ENCODE data around the gene ROR2. TPM values are rescaled to one million over a fixed set of nuclear protein-coding genes. Genes with fewer than 3 reads are reported as not detected.

ROR2 gene
- total RNA-seq, 1 experiment from 2014 or later: 0.84 TPM

GRCh38 chr9:91567642-91568274, 382.3 kb downstream of the ROR2 start:
- Mint-ChIP-seq H3K27ac (ENCODE audit: low read depth, unreplicated experiment) (no peak overlapping the region), H3K27me3 (ENCODE audit: insufficient read depth, unreplicated experiment) (no peaks in the 10 kb centered on the region), H3K4me3 (ENCODE audit: unreplicated experiment) (no peak overlapping the region), H3K4me1 (ENCODE audit: insufficient read depth, unreplicated experiment) (peaks cover 13% of the 10 kb centered on the region), H3K9me3 (ENCODE audit: unreplicated experiment) (no peaks in the 10 kb centered on the region), H3K36me3 (ENCODE audit: insufficient read depth, unreplicated experiment) (no peaks in the 10 kb centered on the region)
- ChIA-PET CTCF (no interaction called here), POLR2A (no interaction called here)
- intact Hi-C loops (cut with micrococcal nuclease): no loop called here
- TF ChIP-seq CTCF (IDR thresholded peaks at IDR 0.05; ENCODE audit: unreplicated experiment): no peak
- no peak for DNase-seq (ENCODE audit: unreplicated experiment)
- BruUV-seq (replicated peaks): no TSS peak

GRCh38 chr9:91564081-91564670, 385.9 kb downstream of the ROR2 start:
- Mint-ChIP-seq H3K4me1 (ENCODE audit: insufficient read depth, unreplicated experiment) (peaks cover 6% of the 10 kb centered on the region), H3K27me3 (ENCODE audit: insufficient read depth, unreplicated experiment) (no peaks in the 10 kb centered on the region), H3K4me3 (ENCODE audit: unreplicated experiment) (no peak overlapping the region), H3K9me3 (ENCODE audit: unreplicated experiment) (no peaks in the 10 kb centered on the region), H3K27ac (ENCODE audit: low read depth, unreplicated experiment) (no peak overlapping the region), H3K36me3 (ENCODE audit: insufficient read depth, unreplicated experiment) (no peaks in the 10 kb centered on the region)
- ChIA-PET POLR2A (no interaction called here), CTCF (no interaction called here)
- DNase-seq (ENCODE audit: unreplicated experiment): no peak
- intact Hi-C loops (cut with micrococcal nuclease): no loop called here
- BruUV-seq (replicated peaks): no TSS peak
- no peak for TF ChIP-seq CTCF (IDR thresholded peaks at IDR 0.05; ENCODE audit: unreplicated experiment)

- ChIA-PET POLR2A (no interaction called here), CTCF (interaction anchor here (0.6 to 0.7 kb wide), 2 partner anchors 16 to 1960 kb away, joined by 3 read pairs; no protein-coding TSS in a partner anchor)
- H3K36me3 Mint-ChIP-seq (ENCODE audit: insufficient read depth, unreplicated experiment): no peaks in the 10 kb centered on the region
- H3K4me1 Mint-ChIP-seq (ENCODE audit: insufficient read depth, unreplicated experiment): peaks cover 6% of the 10 kb centered on the region
- intact Hi-C loops (cut with micrococcal nuclease): no loop called here
- no peak for DNase-seq (ENCODE audit: unreplicated experiment)
- H3K4me3 Mint-ChIP-seq (ENCODE audit: unreplicated experiment): no peak overlapping the region
- no peak for TF ChIP-seq CTCF (IDR thresholded peaks at IDR 0.05; ENCODE audit: unreplicated experiment)
- H3K27me3 Mint-ChIP-seq (ENCODE audit: insufficient read depth, unreplicated experiment): no peaks in the 10 kb centered on the region
- H3K27ac Mint-ChIP-seq (ENCODE audit: low read depth, unreplicated experiment): no peak overlapping the region
- BruUV-seq (replicated peaks): no TSS peak
- no peaks in the 10 kb centered on the region for H3K9me3 Mint-ChIP-seq (ENCODE audit: unreplicated experiment)
Measured at GRCh38 chr9:91562416-91562815, 387.6 kb downstream of the ROR2 start.

GRCh38 chr9:91560301-91560700, 389.7 kb downstream of the ROR2 start:
- no peak overlapping the region for H3K27ac Mint-ChIP-seq (ENCODE audit: low read depth, unreplicated experiment)
- ChIA-PET POLR2A (no interaction called here), CTCF (interaction anchor here (0.5 kb wide), 1 partner anchor 36 kb away, joined by 3 read pairs; no protein-coding TSS in a partner anchor)
- H3K4me1 Mint-ChIP-seq (ENCODE audit: insufficient read depth, unreplicated experiment): peaks cover 6% of the 10 kb centered on the region
- intact Hi-C loops (cut with micrococcal nuclease): no loop called here
- no peaks in the 10 kb centered on the region for H3K27me3 Mint-ChIP-seq (ENCODE audit: insufficient read depth, unreplicated experiment)
- no peak for TF ChIP-seq CTCF (IDR thresholded peaks at IDR 0.05; ENCODE audit: unreplicated experiment)
- H3K9me3 Mint-ChIP-seq (ENCODE audit: unreplicated experiment): no peaks in the 10 kb centered on the region
- DNase-seq (ENCODE audit: unreplicated experiment): no peak
- BruUV-seq (replicated peaks): no TSS peak
- no peak overlapping the region for H3K4me3 Mint-ChIP-seq (ENCODE audit: unreplicated experiment)
- no peaks in the 10 kb centered on the region for H3K36me3 Mint-ChIP-seq (ENCODE audit: insufficient read depth, unreplicated experiment)
